Fibroblast of the aortic adventitia (primary cell): ENCODE results near the gene ZNF407. TPM values are rescaled to one million over a fixed set of nuclear protein-coding genes. Genes with fewer than 3 reads are reported as not detected.

Source experiments
- DNase-seq: peaks from one replicate; pipeline ENCODE4 v3.0.0-alpha.2; 2010; ENCODE audit warnings: low read depth
- H3K4me3 ChIP-seq: 2 replicates; pipeline ENCODE4 v1.5.1; 2011; ENCODE audit warnings: low read depth, mild to moderate bottlenecking, control low read depth, low read length, moderate library complexity
- total RNA-seq: library from RNA; depleted of rRNA; stranded (reverse); fragments of >200 nt; gene quantifications from 2 replicates; pipeline ENCODE4 v1.2.3, GENCODE V29; 2012; ENCODE audit warnings: low replicate concordance
- TF ChIP-seq, protein P1 (sequence below): IDR thresholded peaks from 2 replicates; pipeline ENCODE4 v1.5.1; 2011; ENCODE audit warnings: mild to moderate bottlenecking, low read length, control low read depth, inconsistent platforms; ENCODE audit not compliant: insufficient read depth

Gene ZNF407
- total RNA-seq, 1 donor = 21.7 TPM

DNA sequence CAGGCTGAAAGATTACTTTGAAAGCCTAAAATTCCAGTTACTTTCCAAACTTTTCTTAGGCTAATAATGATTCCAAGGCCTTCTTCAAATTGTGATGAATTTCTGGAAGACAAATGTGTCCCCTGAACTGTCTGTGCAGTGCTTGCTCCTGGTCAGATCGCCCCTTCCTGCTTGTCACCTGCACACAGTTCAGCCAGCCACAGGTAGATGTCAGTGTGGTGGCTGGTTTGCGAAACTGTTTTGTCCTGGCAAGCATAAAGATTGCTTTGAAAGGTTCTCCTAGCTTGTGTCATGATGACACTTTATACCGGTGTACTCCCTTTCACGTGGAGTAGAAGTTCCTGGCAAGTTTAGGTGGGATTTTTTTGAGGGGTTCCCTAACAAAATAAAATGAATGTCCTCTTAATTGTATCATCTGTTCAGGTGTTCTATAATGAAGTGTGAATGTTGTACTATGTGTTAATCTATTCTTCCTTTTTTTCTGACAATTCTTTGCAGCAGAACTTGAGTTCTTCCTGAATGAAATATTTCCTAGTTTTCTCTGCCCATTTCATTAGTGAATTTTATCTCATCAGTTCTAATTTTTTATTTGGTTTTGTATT is 298.8 kb downstream of the ZNF407 start:
- peak; percentile 3 for DNase-seq
- TF ChIP-seq, protein P1, sequence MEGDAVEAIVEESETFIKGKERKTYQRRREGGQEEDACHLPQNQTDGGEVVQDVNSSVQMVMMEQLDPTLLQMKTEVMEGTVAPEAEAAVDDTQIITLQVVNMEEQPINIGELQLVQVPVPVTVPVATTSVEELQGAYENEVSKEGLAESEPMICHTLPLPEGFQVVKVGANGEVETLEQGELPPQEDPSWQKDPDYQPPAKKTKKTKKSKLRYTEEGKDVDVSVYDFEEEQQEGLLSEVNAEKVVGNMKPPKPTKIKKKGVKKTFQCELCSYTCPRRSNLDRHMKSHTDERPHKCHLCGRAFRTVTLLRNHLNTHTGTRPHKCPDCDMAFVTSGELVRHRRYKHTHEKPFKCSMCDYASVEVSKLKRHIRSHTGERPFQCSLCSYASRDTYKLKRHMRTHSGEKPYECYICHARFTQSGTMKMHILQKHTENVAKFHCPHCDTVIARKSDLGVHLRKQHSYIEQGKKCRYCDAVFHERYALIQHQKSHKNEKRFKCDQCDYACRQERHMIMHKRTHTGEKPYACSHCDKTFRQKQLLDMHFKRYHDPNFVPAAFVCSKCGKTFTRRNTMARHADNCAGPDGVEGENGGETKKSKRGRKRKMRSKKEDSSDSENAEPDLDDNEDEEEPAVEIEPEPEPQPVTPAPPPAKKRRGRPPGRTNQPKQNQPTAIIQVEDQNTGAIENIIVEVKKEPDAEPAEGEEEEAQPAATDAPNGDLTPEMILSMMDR = peak; percentile 27

DNA sequence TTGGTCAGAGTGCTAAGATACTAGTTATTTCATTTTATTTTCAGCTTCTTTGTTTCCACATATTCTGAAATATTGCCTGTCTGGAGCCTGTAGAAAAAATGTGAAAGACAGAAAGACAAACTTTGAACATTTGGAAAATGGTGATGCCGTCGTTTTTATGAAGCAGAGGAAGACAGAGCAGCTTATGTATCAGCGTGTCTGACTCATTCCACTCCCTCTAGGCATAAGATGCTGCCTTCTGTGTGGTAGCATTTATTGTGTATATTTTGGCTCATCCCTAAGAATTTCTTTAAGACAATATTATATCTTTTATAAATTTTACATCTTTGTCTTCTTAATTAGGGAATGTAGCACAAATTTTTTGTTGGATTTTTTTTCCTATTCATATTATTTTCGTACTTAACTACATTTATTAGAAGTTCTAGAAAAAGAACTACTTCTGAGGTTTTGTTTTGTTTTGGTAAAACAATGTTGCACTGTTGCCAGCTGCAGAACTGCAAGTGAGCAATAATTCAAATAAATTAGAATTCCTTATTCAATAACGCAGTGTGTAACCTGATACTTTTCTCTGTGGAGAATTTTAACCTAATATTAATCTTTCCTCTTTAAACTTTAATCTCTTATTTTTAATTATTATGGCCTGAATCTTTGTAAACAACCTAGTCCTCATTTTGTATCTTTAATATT is 300.4 kb downstream of the ZNF407 start:
- H3K4me3 ChIP-seq = no peak overlapping the region
- TF ChIP-seq, protein P1 = no peak
- DNase-seq = peak; percentile 48

More for the DNA sequence above, 298.8 kb downstream of the ZNF407 start:
- H3K4me3 ChIP-seq = no peak overlapping the region

DNA sequence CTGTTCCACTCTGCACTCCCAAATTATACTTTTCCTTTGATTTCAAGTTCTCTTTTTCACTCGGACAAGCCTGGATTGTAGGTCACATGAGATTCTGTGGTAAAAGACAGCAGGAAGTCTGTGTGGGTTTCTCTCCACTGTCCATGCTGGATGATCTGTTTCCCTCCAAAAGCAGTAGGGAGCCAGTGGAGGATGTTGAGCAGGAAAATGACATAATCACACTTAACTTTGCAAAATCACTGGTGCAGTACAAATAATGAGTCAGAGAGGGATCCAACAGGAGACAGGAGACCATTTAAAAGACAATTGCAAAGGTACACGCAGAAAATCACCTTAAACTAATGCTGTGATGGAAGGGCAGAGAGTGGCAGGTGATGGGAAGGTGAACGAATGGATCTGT is 301.3 kb downstream of the ZNF407 start:
- peak; percentile 10 for DNase-seq
- TF ChIP-seq, protein P1 = no peak
- H3K4me3 ChIP-seq = no peak overlapping the region

DNA sequence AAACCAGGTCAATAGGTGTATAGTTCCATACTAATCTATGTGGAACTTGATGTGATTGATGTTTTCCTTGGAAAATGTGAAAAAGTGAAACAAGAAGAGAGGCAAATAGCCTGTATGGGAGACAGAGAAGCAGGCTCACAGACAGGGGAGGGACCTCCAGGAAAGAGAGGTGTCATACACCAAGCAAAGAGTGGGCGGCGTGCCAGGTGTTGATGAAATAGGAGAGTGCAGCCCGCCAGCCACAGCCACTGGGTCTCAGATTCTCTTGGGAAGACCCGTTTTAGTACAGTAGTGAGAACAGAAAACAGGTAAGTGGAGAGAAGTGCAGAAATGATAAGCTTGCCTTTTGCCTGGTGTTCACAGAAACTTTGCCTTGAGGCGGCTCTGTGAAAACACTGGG is 301.9 kb downstream of the ZNF407 start:
- peak; percentile 4 for DNase-seq
- H3K4me3 ChIP-seq = no peak overlapping the region
- TF ChIP-seq, protein P1 = no peak

DNA sequence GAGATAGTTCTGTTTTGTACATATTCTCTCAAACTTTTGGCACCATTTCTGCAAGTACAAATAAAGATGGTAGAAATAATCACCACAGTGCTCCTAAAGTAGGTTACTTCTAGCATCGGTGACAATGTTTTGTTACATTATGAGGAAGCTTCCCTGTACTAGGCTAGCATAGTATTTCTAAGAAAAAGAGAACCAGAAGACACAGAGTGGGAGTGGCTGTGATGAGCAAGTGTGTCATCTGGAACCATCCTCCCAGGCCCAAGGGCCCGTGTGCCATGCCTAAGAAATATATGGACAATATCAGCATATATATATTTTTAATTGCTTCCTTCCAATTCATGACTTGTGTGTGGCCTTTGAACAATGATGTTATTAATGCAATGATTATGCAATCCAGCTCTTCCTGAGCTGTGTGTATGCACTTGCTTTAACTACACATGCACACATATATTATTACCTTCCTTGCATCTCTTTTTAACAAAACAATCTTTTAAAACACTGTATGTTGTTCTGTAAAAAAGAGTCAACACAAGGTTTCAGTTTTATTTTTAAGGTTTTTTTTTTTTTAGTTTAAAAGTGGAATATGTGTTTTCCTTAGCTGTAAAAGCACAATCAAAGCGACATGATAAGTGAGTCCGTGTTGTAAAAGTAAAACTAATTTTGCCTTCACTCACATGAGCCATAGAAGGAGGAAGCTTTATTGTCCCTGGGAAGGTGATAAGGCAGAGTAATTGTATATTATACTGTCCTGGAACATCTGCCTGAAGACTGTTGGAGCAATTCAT is 303.9 kb downstream of the ZNF407 start:
- no peak overlapping the region for H3K4me3 ChIP-seq
- TF ChIP-seq, protein P1 = no peak
- DNase-seq = no peak

DNA sequence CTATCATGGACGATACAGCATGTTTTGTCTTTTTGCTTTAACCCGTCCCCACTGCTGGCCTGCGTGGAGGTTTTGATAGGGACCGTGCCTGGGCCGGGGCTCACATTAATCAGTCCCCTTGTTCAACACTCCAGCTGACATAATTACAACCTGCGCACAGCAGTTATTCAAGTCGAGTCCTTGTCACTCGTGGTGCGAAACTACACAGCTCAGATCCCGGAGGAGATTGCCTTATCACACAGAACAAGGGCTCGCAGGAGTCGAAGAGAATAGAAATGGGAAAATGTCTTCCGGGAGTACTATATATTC is 304.4 kb downstream of the ZNF407 start:
- H3K4me3 ChIP-seq = no peak overlapping the region
- TF ChIP-seq, protein P1 = no peak
- no peak for DNase-seq
